ENCODE measurements around the gene TTC12. TPM values are rescaled to one million over a fixed set of nuclear protein-coding genes. Genes with fewer than 3 reads are reported as not detected.

Gene TTC12
- total RNA-seq, 1 donor from 2014 or later, result 3.0 TPM

DNA sequence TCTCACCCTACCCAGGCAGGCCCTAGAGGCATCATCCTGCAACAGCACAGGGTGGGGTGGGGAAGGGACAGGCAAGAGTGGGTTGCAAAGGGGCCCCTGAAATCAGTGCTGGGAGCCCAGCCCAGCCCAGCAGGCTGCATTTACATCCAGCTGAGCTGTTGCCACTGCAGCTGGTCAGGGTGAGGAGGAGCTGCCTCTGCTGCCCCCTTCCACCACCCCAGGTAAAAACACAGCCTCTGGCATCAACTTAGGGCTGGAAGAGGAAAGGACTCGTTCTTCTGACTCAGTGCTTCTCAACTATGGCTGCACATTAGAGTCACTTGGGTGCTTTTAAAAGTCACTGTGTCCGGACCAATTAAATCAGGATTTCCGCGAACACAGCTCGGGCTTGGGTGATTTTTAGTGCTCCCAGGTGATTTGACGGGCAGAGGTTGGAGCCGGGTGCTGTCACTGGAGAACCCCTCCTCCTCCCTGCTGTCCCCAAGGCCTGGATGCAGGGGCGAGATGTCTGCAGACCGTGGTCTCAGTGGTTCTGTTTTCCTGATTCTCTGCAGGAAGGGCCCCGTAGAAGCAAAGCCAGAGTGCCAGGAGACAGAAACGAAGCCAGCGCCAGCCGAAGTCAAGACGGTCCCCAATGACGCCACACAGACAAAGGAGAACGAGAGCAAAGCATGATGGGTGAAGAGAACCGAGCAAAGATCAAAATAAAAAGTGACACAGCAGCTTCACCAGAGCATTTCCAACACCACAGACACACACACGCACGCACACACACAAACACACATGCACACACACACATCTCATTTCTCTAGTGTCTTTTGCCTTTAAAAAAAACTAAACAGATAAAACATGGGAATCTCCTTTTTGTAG lies 39.4 kb upstream of the TTC12 start:
- Histone ChIP-seq H3K4me1 (no peaks in the 10 kb centered on the region), H3K9me3 (no peaks in the 10 kb centered on the region), H3K36me3 (no peaks in the 10 kb centered on the region), H3K4me3 (no peak overlapping the region), H3K27ac (no peak overlapping the region), H3K27me3 (no peaks in the 10 kb centered on the region)
- TF ChIP-seq, protein P1, sequence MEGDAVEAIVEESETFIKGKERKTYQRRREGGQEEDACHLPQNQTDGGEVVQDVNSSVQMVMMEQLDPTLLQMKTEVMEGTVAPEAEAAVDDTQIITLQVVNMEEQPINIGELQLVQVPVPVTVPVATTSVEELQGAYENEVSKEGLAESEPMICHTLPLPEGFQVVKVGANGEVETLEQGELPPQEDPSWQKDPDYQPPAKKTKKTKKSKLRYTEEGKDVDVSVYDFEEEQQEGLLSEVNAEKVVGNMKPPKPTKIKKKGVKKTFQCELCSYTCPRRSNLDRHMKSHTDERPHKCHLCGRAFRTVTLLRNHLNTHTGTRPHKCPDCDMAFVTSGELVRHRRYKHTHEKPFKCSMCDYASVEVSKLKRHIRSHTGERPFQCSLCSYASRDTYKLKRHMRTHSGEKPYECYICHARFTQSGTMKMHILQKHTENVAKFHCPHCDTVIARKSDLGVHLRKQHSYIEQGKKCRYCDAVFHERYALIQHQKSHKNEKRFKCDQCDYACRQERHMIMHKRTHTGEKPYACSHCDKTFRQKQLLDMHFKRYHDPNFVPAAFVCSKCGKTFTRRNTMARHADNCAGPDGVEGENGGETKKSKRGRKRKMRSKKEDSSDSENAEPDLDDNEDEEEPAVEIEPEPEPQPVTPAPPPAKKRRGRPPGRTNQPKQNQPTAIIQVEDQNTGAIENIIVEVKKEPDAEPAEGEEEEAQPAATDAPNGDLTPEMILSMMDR (IDR thresholded peaks at IDR 0.05), result no peak
- intact Hi-C loops (cut with DNase I), result no loop called here
- DNase-seq (ENCODE audit: low spot score in 2 of 2), result no peak

DNA sequence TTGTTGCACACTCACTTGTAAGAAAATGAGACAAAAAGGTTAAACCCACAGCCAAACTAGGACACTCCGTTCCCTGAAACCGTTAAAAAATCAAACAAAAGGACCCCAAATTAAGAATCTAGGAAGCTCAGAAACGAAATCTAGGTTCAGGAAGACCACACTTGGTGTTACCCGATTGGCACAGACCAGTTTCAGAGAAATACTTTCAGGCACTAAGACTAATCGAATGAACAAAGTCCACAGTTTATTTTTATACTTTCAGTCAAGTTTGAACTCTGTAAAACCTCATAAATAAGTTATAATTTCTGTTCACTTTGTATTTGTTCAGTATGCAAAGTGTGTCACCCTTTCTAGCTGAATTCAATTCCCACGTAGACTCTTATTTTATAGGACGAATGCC lies 38.8 kb upstream of the TTC12 start:
- no peak overlapping the region for H3K27ac ChIP-seq
- no peaks in the 10 kb centered on the region for H3K4me1 ChIP-seq
- TF ChIP-seq, protein P1 (IDR thresholded peaks at IDR 0.05), result no peak
- no peaks in the 10 kb centered on the region for H3K36me3 ChIP-seq
- no peak overlapping the region for H3K4me3 ChIP-seq
- no peaks in the 10 kb centered on the region for H3K9me3 ChIP-seq
- H3K27me3 ChIP-seq, result no peaks in the 10 kb centered on the region
- intact Hi-C loops (cut with DNase I), result no loop called here
- DNase-seq (ENCODE audit: low spot score in 2 of 2), result no peak

DNA sequence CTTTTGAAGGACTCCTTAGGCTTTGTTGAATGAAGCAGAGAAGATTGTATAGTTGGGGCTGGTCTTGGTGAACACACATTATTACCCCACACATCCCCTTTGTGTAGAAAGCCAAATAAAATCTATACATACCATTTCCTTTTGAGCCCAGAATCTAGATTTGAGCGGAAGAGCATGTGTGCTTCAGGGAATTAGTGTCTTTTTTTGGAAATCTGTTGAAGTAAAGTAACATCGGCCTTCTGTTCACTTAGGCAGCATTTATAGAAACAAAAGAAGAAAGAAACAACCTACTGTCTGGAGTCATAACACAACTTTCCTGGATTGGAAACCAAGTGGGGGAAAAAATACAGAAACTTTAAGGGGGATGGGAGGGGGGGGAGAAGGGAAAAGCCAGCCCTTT lies 37.9 kb upstream of the TTC12 start:
- Histone ChIP-seq H3K4me3 (no peak overlapping the region), H3K36me3 (no peaks in the 10 kb centered on the region), H3K27ac (no peak overlapping the region), H3K9me3 (no peaks in the 10 kb centered on the region), H3K4me1 (no peaks in the 10 kb centered on the region), H3K27me3 (no peaks in the 10 kb centered on the region)
- intact Hi-C loops (cut with DNase I), result no loop called here
- no peak for DNase-seq (ENCODE audit: low spot score in 2 of 2)
- TF ChIP-seq, protein P1 (IDR thresholded peaks at IDR 0.05), result no peak

DNA sequence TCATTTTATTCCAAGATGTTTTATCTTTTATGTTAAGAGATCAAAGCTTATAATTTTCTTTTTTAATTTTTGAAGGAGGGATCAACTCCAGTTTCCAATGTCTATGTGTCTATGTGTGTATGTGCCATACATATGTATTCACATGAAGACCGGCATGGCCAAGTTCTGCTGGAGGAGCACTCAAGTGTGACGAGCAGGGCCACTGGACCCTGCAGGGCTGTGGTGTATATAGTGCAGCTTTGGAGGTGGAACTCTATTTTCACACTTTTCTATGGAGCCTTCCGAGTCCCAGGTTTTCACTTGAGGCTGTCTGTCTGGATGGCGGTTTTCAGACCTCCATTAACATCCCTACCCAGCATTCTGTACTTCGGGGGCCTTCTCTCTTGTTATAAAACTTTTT lies 36.5 kb upstream of the TTC12 start:
- no peak overlapping the region for H3K4me3 ChIP-seq
- H3K36me3 ChIP-seq, result no peaks in the 10 kb centered on the region
- H3K27ac ChIP-seq, result no peak overlapping the region
- TF ChIP-seq, protein P1 (IDR thresholded peaks at IDR 0.05), result no peak
- no peaks in the 10 kb centered on the region for H3K9me3 ChIP-seq
- H3K27me3 ChIP-seq, result no peaks in the 10 kb centered on the region
- no peaks in the 10 kb centered on the region for H3K4me1 ChIP-seq
- intact Hi-C loops (cut with DNase I), result no loop called here
- no peak for DNase-seq (ENCODE audit: low spot score in 2 of 2)

- DNase-seq (ENCODE audit: low spot score in 2 of 2), result no peak
- H3K36me3 ChIP-seq, result no peaks in the 10 kb centered on the region
- intact Hi-C loops (cut with DNase I), result no loop called here
- no peaks in the 10 kb centered on the region for H3K9me3 ChIP-seq
- no peak overlapping the region for H3K27ac ChIP-seq
- TF ChIP-seq, protein P1 (IDR thresholded peaks at IDR 0.05), result no peak
- H3K27me3 ChIP-seq, result no peaks in the 10 kb centered on the region
- no peak overlapping the region for H3K4me3 ChIP-seq
- no peaks in the 10 kb centered on the region for H3K4me1 ChIP-seq
Observed at GRCh38 chr11:113278481-113278880, 35.9 kb upstream of the TTC12 start.
